HepG2 (cell line): ENCODE data around the gene U2SURP. TPM values are rescaled to one million over a fixed set of nuclear protein-coding genes. Genes with fewer than 3 reads are reported as not detected.

ENCODE experiments used
- ATAC-seq: fragments of 200-7000 bp; cut with Tn5 transposase; 3 replicates; pipeline ENCODE4 v1.9.1; 2020; ENCODE audit warnings: mild to moderate bottlenecking, moderate library complexity
- BruUV-seq: library from RNA; stranded (reverse); fragments of 400-500 nt; replicated peaks from 2 replicates; lab custom pipeline; 2021; lab: Mats Ljungman, UMichigan
- CTCF ChIA-PET: fragments of 300-600 bp; formaldehyde crosslinking; extraction: SDS; loops from one replicate; lab custom pipeline; 2021; ENCODE audit warnings: low total read pairs, inconsistent platforms, low intra/inter-chr PET ratio; lab: Yijun Ruan, JAX
- POLR2A ChIA-PET: fragments of 350-600 bp; sonication (Branson Sonifier 250); formaldehyde crosslinking; loops from one replicate; lab custom pipeline; 2020; ENCODE audit warnings: antibody characterized with exemption, inconsistent platforms; lab: Yijun Ruan, JAX
- DNase-seq: peaks from one replicate; pipeline ENCODE4 v3.0.0-alpha.2; 2015; ENCODE audit warnings: low spot score
- FAIRE-seq: peaks from 3 replicates; lab custom pipeline; 2011; peaks lifted over from hg19 to GRCh38; lab: Jason Lieb, UNC
- H2AFZ ChIP-seq: one replicate; pipeline ENCODE4 v1.6.1; 2011; ENCODE audit warnings: low read length, inconsistent platforms
- H3K27ac ChIP-seq: fragments of 300-600 bp; 3 replicates; pipeline ENCODE4 v1.8.0; 2011; ENCODE audit warnings: mixed run types, mild to moderate bottlenecking, mixed read lengths, low read length, inconsistent platforms; ENCODE audit not compliant: insufficient read depth; ENCODE audit errors: extremely low read length
- H3K27me3 ChIP-seq, 2 experiments: fragments of 200-600 bp in 1 of 2; 2 replicates in 1 of 2; 3 replicates in 1 of 2; pipeline versions ENCODE4 v1.6.0 to v1.8.0; 2011; ENCODE audit warnings: low read length in 2 of 2, mild to moderate bottlenecking in 2 of 2, moderate library complexity in 2 of 2, inconsistent platforms in 1 of 2; ENCODE audit not compliant: insufficient read depth in 2 of 2, control insufficient read depth in 1 of 2
- H3K36me3 ChIP-seq, 2 experiments: fragments of 200-600 bp in 1 of 2; replicated peaks in 1 of 2; 2 replicates in 1 of 2; 3 replicates in 1 of 2; pipeline versions ENCODE4 v1.5.1 to v1.8.0; 2011; ENCODE audit warnings: low read length in 2 of 2, inconsistent platforms in 1 of 2; ENCODE audit not compliant: insufficient read depth in 2 of 2, control insufficient read depth in 1 of 2
- H3K4me1 ChIP-seq: 2 replicates; pipeline ENCODE4 v1.5.1; 2012; ENCODE audit warnings: low read length, inconsistent platforms; ENCODE audit not compliant: insufficient read depth
- H3K4me2 ChIP-seq: 2 replicates; pipeline ENCODE4 v1.6.0; 2011; ENCODE audit warnings: low read depth, low read length, inconsistent platforms
- H3K4me3 ChIP-seq, 3 experiments: fragments of 200-600 bp in 1 of 3; sonication (generic), shearing (Covaris generic) in 1 of 3; replicated peaks in 1 of 3; 2 replicates each; pipeline ENCODE4 v1.5.1; 2011 to 2016; ENCODE audit warnings: low read length in 3 of 3, inconsistent platforms in 2 of 3, low read depth in 2 of 3, mild to moderate bottlenecking in 2 of 3, control low read depth in 1 of 3, mixed read lengths in 1 of 3; ENCODE audit not compliant: insufficient read depth in 1 of 3
- H3K79me2 ChIP-seq: one replicate; pipeline ENCODE4 v1.6.1; 2011; ENCODE audit warnings: low read length, inconsistent platforms; ENCODE audit not compliant: insufficient read depth
- H3K9ac ChIP-seq: 2 replicates; pipeline ENCODE4 v1.6.0; 2011; ENCODE audit warnings: mild to moderate bottlenecking, low read depth, low read length, inconsistent platforms; ENCODE audit not compliant: insufficient read depth
- H3K9me3 ChIP-seq: 2 replicates; pipeline ENCODE4 v1.5.1; 2012; ENCODE audit warnings: mild to moderate bottlenecking, low read length
- H4K20me1 ChIP-seq: 2 replicates; pipeline ENCODE4 v1.6.0; 2011; ENCODE audit warnings: inconsistent platforms, mild to moderate bottlenecking, low read length, moderate library complexity; ENCODE audit not compliant: insufficient read depth
- CEBPB ChIP-seq: IDR thresholded peaks from 2 replicates; pipeline ENCODE4 v1.6.1; 2011; ENCODE audit warnings: low read depth, low read length, improper control_type of control experiment, borderline replicate concordance
- KDM5B ChIP-seq: sonication (generic); formaldehyde crosslinking; IDR thresholded peaks from 2 replicates; pipeline ENCODE4 v1.4.0; 2020; ENCODE audit warnings: missing genetic modification reagents, mild to moderate bottlenecking, borderline replicate concordance
- POLR2A ChIP-seq, 2 experiments: IDR thresholded peaks; 2 replicates each; pipeline ENCODE4 v1.6.1; 2011; ENCODE audit warnings: low read depth in 2 of 2, low read length in 2 of 2, mild to moderate bottlenecking in 1 of 2, moderate library complexity in 1 of 2; ENCODE audit not compliant: insufficient read depth in 1 of 2
- SIX1 ChIP-seq: sonication (generic); formaldehyde crosslinking; IDR thresholded peaks from 2 replicates; pipeline ENCODE4 v1.4.0; 2020; ENCODE audit warnings: missing genetic modification reagents, borderline replicate concordance
- SRY ChIP-seq: sonication (generic); formaldehyde crosslinking; IDR thresholded peaks from 2 replicates; pipeline ENCODE4 v1.8.0; 2022; ENCODE audit warnings: mild to moderate bottlenecking, missing genetic modification reagents
- ZBTB3 ChIP-seq: sonication (generic); formaldehyde crosslinking; IDR thresholded peaks from 2 replicates; pipeline ENCODE4 v1.4.0; 2020; ENCODE audit warnings: low read depth, mild to moderate bottlenecking, moderate library complexity, missing genetic modification reagents, borderline replicate concordance
- ZNF770 ChIP-seq: sonication (generic); formaldehyde crosslinking; IDR thresholded peaks from 2 replicates; pipeline ENCODE4 v1.5.0; 2020; ENCODE audit warnings: mild to moderate bottlenecking, missing genetic modification reagents
- WGBS: methylation state at CpG from one replicate; pipeline ENCODE4 v1.1.6; 2017; ENCODE audit warnings: low lambda C conversion rate; 5-methylcytosine and 5-hydroxymethylcytosine counted together
- in situ Hi-C: cut with HindIII; loops from 2 replicates; pipeline ENCODE4 v1.10.0; 2017; ENCODE audit warnings: low pct_unique_long_range_greater_than_20kb; ENCODE audit not compliant: extremely low pct_ligation_motif_present
- intact Hi-C: fragments of 100-400 bp; cut with micrococcal nuclease; formaldehyde crosslinking; loops from one replicate; pipeline ENCODE4 v1.10.0; 2022; ENCODE audit not compliant: unreplicated experiment
- polyA plus RNA-seq, 8 experiments: library from polyadenylated mRNA; depleted of rRNA in 3 of 8; stranded (reverse) in 7 of 8; unstranded in 1 of 8; fragments of >200 nt; fragmentation: Illumina TruSeq in 4 of 8; extraction: Trizol in 4 of 8; gene quantifications; 2 replicates each; pipeline versions ENCODE4 v1.2.1 to v1.2.3, GENCODE V29; 2011 to 2016; ENCODE audit warnings: low read depth in 4 of 8, missing spikeins in 1 of 8, mixed read lengths in 1 of 8; ENCODE audit not compliant: insufficient read depth in 1 of 8
- total RNA-seq, 5 experiments: library from RNA; depleted of rRNA; stranded (reverse); fragments of >200 nt; fragmentation: Illumina TruSeq; extraction: Trizol; gene quantifications; 2 replicates each; pipeline ENCODE4 v1.2.3, GENCODE V29; 2016; ENCODE audit warnings: low read depth in 1 of 5
- TF ChIP-seq, protein P1 (sequence below): sonication (generic); formaldehyde crosslinking; IDR thresholded peaks from 2 replicates; pipeline ENCODE4 v1.4.0; 2020; ENCODE audit warnings: mild to moderate bottlenecking, missing genetic modification reagents

Gene U2SURP
- total and polyA plus RNA-seq, 2 of the 13 experiments (the other 11 are each of a cell fraction or from before 2014, with no cell fraction given), result 55.9 to 173 TPM

DNA sequence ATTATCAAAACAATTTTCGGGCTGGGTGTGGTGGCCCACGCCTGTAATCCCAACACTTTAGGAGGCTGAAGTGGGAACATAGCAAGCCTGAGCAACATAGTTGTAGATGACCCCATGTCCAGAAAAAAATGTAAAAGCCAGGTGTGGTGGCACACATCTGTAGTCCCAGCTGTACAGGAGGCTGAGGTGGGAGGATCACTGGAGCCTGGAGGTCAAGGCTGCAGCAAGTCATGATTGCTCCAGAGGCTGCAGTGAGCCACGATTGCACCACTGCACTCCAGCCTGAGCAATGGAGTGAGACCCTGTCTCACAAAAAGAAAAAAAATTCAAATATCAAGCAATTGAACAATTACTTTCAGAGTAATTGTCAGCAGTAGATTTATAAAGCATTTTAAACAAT, 29.9 kb upstream of the U2SURP start:
- Histone ChIP-seq H3K79me2 (no peaks in the 10 kb centered on the region), H3K4me2 (no peak overlapping the region), H3K9ac (no peak overlapping the region), H3K9me3 (no peaks in the 10 kb centered on the region), H2AFZ (no peak overlapping the region), H3K36me3 (no peaks in the 10 kb centered on the region), H3K4me1 (peaks cover 35% of the 10 kb centered on the region), H3K27me3 (peaks cover 1 to 16% of the 10 kb centered on the region in 2 experiments; a peak in 3 of 5 replicates), H3K27ac (no peak overlapping the region), H4K20me1 (no peaks in the 10 kb centered on the region), H3K4me3 (no peak overlapping the region)
- ATAC-seq (no peak), DNase-seq (no peak), FAIRE-seq (no peak)
- in situ Hi-C loops (no loop called here), intact Hi-C loops (no loop called here)
- CTCF ChIA-PET, result no interaction called here
- BruUV-seq, result no TSS peak
- POLR2A ChIA-PET, result no interaction called here
- WGBS, result 30% methylated on average over 3 of the region's 3 CpGs
- TF ChIP-seq ZBTB3 (0 out of 2 replicates have a peak, but pooled peaks have one; percentile 27), SIX1 (CRISPR knock-in tag) (no peak), ZNF770 (CRISPR knock-in tag) (peak; percentile 98), CEBPB (0 out of 2 replicates have a peak, but pooled peaks have one; percentile 2), POLR2A (IDR thresholded peaks at IDR 0.05; ENCODE audit: insufficient read depth in 1 of 2, low read depth in 2 of 2, low read length in 2 of 2) (no peak), KDM5B (CRISPR knock-in tag) (no peak), SRY (CRISPR knock-in tag) (no peak)
- TF ChIP-seq, protein P1, sequence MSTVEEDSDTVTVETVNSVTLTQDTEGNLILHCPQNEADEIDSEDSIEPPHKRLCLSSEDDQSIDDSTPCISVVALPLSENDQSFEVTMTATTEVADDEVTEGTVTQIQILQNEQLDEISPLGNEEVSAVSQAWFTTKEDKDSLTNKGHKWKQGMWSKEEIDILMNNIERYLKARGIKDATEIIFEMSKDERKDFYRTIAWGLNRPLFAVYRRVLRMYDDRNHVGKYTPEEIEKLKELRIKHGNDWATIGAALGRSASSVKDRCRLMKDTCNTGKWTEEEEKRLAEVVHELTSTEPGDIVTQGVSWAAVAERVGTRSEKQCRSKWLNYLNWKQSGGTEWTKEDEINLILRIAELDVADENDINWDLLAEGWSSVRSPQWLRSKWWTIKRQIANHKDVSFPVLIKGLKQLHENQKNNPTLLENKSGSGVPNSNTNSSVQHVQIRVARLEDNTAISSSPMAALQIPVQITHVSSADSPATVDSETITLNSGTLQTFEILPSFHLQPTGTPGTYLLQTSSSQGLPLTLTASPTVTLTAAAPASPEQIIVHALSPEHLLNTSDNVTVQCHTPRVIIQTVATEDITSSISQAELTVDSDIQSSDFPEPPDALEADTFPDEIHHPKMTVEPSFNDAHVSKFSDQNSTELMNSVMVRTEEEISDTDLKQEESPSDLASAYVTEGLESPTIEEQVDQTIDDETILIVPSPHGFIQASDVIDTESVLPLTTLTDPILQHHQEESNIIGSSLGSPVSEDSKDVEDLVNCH, result no peak
